Ascending aorta (tissue), 2 donors: ENCODE data around the gene PPARG. TPM values are rescaled to one million over a fixed set of nuclear protein-coding genes. Genes with fewer than 3 reads are reported as not detected.

Source experiments
- DNase-seq, 2 donors: peaks; one replicate each; pipeline ENCODE4 v3.0.0-alpha.2; 2019; ENCODE audit warnings: low spot score in 2 of 2
- H3K27ac ChIP-seq, 2 donors: fragments of 200-600 bp; sonication (generic); one replicate each; pipeline ENCODE4 v1.5.1; 2016 to 2017; ENCODE audit warnings: mild to moderate bottlenecking in 1 of 2
- H3K27me3 ChIP-seq: fragments of 200-600 bp; sonication (generic); one replicate; pipeline ENCODE4 v1.5.1; 2017
- H3K36me3 ChIP-seq, 2 donors: fragments of 200-600 bp; sonication (generic); one replicate each; pipeline ENCODE4 v1.5.1; 2016
- H3K4me1 ChIP-seq, 2 donors: fragments of 200-600 bp; sonication (generic); one replicate each; pipeline ENCODE4 v1.5.1; 2016 to 2017; ENCODE audit warnings: mild to moderate bottlenecking in 1 of 2
- H3K4me3 ChIP-seq, 2 donors: fragments of 200-600 bp; sonication (generic); one replicate each; pipeline ENCODE4 v1.5.1; 2016 to 2017; ENCODE audit warnings: mild to moderate bottlenecking in 1 of 2
- H3K9me3 ChIP-seq, 2 donors: fragments of 200-600 bp; sonication (generic); one replicate each; pipeline ENCODE4 v1.5.1; 2016
- intact Hi-C: fragments of 100-400 bp; cut with DNase I; formaldehyde crosslinking; loops from one replicate; pipeline ENCODE4 v1.15.1; 2023
- total RNA-seq: library from RNA; depleted of rRNA; stranded (reverse); fragments of >200 nt; gene quantifications from one replicate; pipeline ENCODE4 v1.1.0, GENCODE V29; 2016
- TF ChIP-seq, protein P1 (sequence below), 3 experiments: fragments of 200-600 bp in 2 of 3; fragments of 450-650 bp in 1 of 3; sonication (generic) in 2 of 3; IDR thresholded peaks; one replicate each; pipeline ENCODE4 v1.5.1; 2016 to 2019; ENCODE audit warnings: antibody characterized with exemption in 3 of 3, mild to moderate bottlenecking in 1 of 3, moderate library complexity in 1 of 3

Gene PPARG
- total RNA-seq, 1 donor from 2014 or later, result 23.5 TPM

DNA sequence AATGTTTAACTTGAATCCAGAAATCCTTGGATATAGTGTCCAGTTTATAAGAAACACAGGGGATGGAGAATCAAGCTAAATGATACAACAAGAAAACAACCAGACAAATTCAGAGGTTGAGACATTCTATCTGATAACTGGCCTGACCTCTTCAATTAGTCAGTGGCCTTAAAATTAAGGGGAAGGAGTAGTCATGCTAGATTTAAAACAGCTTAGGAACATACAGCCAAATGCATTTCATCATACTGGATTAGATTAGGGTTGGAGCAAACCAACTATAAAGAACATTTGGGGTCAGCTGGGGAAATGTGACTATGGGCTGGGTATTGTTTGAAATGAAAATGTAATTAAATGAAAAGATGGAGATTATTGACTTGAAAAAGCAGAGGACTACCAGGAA is 53.3 kb downstream of the PPARG start:
- intact Hi-C loops, result no loop called here
- DNase-seq, result no peak
- Histone ChIP-seq H3K9me3 (no peaks in the 10 kb centered on the region), H3K36me3 (no peaks in the 10 kb centered on the region), H3K27ac (no peak overlapping the region), H3K4me3 (no peak overlapping the region), H3K4me1 (no peaks in the 10 kb centered on the region), H3K27me3 (no peaks in the 10 kb centered on the region)
- TF ChIP-seq, protein P1, sequence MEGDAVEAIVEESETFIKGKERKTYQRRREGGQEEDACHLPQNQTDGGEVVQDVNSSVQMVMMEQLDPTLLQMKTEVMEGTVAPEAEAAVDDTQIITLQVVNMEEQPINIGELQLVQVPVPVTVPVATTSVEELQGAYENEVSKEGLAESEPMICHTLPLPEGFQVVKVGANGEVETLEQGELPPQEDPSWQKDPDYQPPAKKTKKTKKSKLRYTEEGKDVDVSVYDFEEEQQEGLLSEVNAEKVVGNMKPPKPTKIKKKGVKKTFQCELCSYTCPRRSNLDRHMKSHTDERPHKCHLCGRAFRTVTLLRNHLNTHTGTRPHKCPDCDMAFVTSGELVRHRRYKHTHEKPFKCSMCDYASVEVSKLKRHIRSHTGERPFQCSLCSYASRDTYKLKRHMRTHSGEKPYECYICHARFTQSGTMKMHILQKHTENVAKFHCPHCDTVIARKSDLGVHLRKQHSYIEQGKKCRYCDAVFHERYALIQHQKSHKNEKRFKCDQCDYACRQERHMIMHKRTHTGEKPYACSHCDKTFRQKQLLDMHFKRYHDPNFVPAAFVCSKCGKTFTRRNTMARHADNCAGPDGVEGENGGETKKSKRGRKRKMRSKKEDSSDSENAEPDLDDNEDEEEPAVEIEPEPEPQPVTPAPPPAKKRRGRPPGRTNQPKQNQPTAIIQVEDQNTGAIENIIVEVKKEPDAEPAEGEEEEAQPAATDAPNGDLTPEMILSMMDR (IDR thresholded peaks at IDR 0.05), result no peak

DNA sequence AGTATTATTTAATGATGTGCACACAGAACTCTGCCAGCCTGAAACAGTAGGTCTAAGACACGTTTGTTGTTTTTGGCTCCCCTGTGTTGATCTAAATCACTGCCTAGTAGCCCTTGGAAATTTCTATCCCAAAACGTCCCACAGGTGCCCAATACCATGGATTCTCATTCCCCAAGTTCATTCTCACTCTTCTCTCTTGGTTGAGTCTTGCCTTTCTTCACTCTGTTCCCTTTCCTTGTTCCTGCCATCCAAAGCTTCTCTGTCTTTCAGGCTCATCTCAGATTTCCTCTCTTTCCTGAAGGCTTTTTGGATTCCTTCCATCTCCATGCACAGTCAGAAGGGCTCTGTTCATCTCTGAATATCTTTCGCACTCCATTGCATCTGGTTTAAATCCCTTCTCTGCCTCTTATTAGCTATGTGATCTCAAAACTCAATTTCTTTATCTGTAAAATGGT is 54.2 kb downstream of the PPARG start:
- DNase-seq, result no peak
- Histone ChIP-seq H3K27ac (no peak overlapping the region), H3K4me3 (no peak overlapping the region), H3K27me3 (no peaks in the 10 kb centered on the region), H3K9me3 (no peaks in the 10 kb centered on the region), H3K4me1 (no peaks in the 10 kb centered on the region), H3K36me3 (no peaks in the 10 kb centered on the region)
- TF ChIP-seq, protein P1 (IDR thresholded peaks at IDR 0.05), result no peak
- intact Hi-C loops, result no loop called here

DNA sequence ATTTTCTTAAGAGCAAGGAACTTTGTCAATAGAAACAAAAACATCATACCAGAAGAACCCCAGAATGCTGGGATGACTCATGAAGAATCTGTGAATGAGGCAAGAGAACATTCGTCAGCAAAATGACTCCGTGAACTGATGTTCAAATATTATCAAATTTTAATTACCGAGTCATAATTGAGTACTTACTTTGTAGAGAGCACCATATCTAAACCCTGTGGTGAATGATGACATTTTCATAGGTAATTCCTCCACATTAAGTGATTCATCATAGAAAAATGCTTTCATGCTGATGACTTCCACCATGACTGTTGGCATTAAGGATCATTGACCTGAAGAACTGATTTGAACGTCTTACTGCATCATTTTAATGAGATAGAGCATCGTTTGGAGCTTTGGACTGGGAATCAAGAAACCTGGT is 56.3 kb downstream of the PPARG start:
- Histone ChIP-seq H3K4me3 (no peak overlapping the region), H3K27me3 (no peaks in the 10 kb centered on the region), H3K4me1 (no peaks in the 10 kb centered on the region), H3K9me3 (no peaks in the 10 kb centered on the region), H3K36me3 (no peaks in the 10 kb centered on the region), H3K27ac (no peak overlapping the region)
- DNase-seq, result no peak
- intact Hi-C loops, result no loop called here
- TF ChIP-seq, protein P1 (IDR thresholded peaks at IDR 0.05), result no peak

DNA sequence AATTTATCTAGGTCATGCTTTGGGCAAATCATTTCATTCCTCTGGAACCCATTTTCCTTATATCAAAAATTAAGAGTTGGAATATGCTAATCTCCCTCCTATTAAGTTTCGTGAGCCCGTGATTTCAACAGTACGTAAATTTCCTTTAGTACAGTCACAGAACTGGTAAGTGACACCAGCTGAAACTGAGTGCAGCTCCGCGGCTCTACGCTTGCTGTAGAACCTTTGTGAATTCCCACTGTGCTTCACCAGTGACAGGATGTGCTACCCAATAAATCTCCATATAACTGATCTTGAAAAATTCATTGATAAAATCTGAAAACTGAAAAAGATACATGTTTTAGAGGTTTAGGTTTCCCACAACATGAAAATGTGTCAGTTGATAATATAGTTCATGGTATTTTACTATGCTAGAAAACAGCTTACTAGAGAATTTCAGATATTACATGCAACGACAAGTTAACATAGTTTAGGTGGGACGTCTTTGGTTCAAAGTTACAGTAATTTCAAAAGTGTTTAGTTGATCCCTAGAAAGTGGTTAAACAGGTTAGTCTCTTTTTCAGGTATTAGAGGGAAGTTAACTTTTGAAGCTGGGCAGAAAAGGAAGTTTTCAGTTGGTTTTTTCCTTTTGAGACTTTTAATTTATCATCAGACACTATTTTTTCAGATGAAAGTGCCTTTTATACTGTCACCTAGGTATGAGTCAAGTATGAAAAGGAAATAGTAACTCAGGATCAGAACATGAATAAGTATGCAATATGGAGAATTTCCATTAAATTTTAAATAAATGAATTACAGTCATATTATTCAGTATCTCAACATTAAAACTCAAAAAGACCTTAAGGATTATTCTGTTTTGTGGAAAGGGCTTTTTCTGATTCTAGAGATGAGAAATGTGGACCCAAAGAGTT is 57.0 kb downstream of the PPARG start:
- no peaks in the 10 kb centered on the region for H3K27me3 ChIP-seq
- TF ChIP-seq, protein P1 (IDR thresholded peaks at IDR 0.05), result no peak
- no peak for DNase-seq
- no peaks in the 10 kb centered on the region for H3K9me3 ChIP-seq
- no peak overlapping the region for H3K27ac ChIP-seq
- H3K4me3 ChIP-seq, result no peak overlapping the region
- no peaks in the 10 kb centered on the region for H3K4me1 ChIP-seq
- intact Hi-C loops, result no loop called here
- no peaks in the 10 kb centered on the region for H3K36me3 ChIP-seq

DNA sequence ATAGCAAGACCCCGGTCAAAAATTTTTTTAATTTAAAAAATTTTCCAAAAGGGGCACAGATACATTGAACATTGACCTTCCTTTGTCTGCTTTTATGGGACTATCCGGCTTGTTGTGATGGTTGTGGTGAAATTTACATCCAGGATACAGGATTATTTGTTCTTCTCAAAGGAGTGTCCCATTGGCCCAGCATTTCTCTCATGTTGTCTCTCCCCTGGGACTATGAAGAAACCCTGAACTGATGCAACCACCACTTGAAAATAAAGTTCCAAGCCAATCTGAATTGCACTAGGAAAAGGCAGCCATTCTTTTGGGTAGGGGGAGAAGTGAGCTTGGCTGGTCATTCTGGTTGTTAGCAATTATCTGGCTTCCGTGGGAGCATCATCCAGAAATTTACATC is 58.4 kb downstream of the PPARG start:
- no peak overlapping the region for H3K4me3 ChIP-seq
- DNase-seq, result no peak
- TF ChIP-seq, protein P1 (IDR thresholded peaks at IDR 0.05), result no peak
- no peaks in the 10 kb centered on the region for H3K27me3 ChIP-seq
- no peaks in the 10 kb centered on the region for H3K9me3 ChIP-seq
- intact Hi-C loops, result no loop called here
- no peak overlapping the region for H3K27ac ChIP-seq
- H3K4me1 ChIP-seq, result no peaks in the 10 kb centered on the region
- no peaks in the 10 kb centered on the region for H3K36me3 ChIP-seq
